Hippocampal formation (tissue), 2 donors: ENCODE measurements around the gene PCDHGA3.
"Not testable (repeated sequence)": the region's sequence is repeated elsewhere in the genome, so short reads cannot be mapped to it uniquely, and the experiment has no call there.

Experiments used
- DNase-seq, 2 donors: peaks; one replicate each; lab custom pipeline; 2025; lab: John Stamatoyannopoulos, UW

The PCDHGA3 gene

DNA sequence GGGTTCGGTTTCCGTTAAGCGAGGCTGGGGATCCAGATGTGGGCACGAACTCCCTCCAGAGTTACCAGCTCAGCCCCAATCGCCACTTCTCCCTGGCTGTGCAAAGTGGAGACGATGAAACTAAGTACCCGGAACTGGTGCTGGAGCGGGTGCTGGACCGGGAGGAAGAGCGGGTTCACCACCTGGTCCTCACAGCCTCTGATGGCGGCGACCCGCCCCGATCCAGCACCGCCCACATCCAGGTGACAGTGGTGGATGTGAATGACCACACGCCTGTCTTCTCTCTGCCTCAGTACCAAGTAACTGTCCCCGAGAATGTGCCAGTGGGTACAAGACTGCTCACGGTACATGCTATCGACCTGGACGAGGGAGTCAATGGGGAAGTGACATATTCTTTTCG, 39.7 kb downstream of the PCDHGA3 start:
- no peak for DNase-seq

GRCh38 chr5:141384471-141385267, 41.0 kb downstream of the PCDHGA3 start:
- DNase-seq: no peak

- DNase-seq: not testable (repeated sequence)
Measured at GRCh38 chr5:141387557-141388311, 44.1 kb downstream of the PCDHGA3 start, which contains the start of gene PCDHGB4. Gene PCDHGB4, plus strand, starts transcription at chr5:141387698. Its CDS starts 187 bp downstream, at chr5:141387885.

- DNase-seq: no peak
Measured at GRCh38 chr5:141388661-141389060, 45.0 kb downstream of the PCDHGA3 start.

- DNase-seq: no peak
Measured at GRCh38 chr5:141389153-141390042, 45.8 kb downstream of the PCDHGA3 start.

DNA sequence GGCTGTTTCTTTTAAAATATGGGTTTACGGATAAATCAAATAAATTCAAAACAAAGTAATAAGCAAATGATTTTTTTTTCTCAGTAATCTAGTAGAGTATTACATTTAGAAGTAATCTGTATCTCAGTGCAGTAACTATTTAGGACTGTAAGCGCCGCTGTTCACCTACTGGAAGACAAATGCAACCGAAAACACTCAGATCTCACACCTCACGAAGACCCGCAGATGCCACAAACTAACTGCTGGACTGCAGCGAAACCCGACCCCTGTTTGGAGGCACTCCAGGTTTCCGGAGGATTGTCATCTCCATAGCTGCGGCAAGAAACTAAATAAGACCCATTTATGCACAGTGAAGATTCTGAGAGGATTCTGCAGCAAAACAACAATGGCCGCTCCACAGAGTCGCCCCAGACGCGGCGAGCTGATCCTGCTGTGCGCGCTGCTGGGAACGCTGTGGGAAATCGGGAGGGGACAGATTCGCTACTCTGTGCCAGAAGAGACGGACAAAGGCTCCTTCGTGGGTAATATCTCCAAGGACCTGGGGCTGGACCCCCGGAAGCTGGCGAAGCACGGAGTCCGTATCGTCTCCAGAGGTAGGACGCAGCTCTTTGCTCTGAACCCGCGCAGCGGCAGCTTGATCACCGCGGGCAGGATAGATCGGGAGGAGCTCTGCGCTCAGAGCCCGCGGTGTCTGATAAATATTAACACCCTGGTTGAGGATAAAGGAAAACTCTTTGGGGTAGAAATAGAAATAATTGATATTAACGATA, 49.0 kb downstream of the PCDHGA3 start, which contains the start of gene PCDHGA8:
Gene PCDHGA8, plus strand, starts transcription at position 205 of the 770 bp plus-strand sequence. Its CDS starts 181 bp downstream, at position 386.
- DNase-seq: no peak

DNA sequence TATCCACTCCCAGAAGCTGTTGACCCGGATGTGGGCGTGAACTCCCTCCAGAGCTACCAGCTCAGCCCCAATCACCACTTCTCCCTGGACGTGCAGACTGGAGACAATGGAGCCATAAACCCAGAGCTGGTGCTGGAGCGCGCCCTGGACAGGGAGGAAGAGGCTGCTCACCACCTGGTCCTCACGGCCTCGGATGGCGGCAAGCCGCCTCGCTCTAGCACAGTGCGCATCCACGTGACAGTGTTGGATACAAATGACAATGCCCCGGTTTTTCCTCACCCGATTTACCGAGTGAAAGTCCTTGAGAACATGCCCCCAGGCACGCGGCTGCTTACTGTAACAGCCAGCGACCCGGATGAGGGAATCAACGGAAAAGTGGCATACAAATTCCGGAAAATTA, 49.6 kb downstream of the PCDHGA3 start:
- DNase-seq: no peak

DNA sequence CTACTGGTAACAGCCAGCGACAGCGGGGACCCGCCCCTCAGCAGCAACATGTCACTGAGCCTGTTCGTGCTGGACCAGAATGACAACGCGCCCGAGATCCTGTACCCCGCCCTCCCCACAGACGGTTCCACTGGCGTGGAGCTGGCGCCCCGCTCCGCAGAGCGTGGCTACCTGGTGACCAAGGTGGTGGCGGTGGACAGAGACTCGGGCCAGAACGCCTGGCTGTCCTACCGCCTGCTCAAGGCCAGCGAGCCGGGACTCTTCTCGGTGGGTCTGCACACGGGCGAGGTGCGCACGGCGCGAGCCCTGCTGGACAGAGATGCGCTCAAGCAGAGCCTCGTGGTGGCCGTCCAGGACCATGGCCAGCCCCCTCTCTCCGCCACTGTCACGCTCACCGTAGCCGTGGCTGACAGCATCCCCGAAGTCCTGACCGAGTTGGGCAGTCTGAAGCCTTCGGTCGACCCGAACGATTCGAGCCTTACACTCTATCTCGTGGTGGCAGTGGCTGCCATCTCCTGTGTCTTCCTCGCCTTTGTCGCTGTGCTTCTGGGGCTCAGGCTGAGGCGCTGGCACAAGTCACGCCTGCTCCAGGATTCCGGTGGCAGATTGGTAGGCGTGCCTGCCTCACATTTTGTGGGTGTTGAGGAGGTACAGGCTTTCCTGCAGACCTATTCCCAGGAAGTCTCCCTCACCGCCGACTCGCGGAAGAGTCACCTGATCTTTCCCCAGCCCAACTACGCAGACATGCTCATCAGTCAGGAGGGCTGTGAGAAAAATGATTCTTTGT, 51.0 kb downstream of the PCDHGA3 start:
- not testable (repeated sequence) for DNase-seq
